GM18519 (cell line): ENCODE measurements around the gene NSD2.

Experiments
- ATAC-seq: cut with Tn5 transposase; IDR thresholded peaks from one replicate; pipeline ENCODE4 v1.9.1; 2021; ENCODE audit warnings: mild to moderate bottlenecking, moderate library complexity; ENCODE audit not compliant: unreplicated experiment, low FRiP score

Gene NSD2

DNA sequence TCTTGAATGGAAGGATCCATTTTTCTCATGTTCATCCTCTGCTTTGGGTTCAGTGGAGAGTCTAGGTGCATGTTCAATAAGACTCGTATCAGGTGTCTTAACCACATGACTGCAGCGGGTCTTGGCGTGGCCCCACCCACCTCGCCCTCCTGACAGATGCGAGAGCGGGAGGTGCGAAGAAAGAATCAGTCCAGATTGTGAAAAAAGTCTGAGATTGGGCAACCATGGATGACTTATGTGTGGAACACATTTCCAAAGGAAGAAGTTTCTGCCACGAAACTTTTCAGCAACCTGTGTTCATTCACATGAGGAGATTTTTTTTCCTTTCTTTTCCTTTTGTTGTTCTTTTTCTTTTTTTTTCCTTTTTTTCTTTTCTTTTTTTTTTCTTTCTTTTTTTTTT lies 66.8 kb downstream of the NSD2 start:
- no peak for ATAC-seq

- ATAC-seq: no peak
Measured at GRCh38 chr4:1939664-1940509, 68.7 kb downstream of the NSD2 start.

GRCh38 chr4:1940566-1940965 lies 69.4 kb downstream of the NSD2 start:
- no peak for ATAC-seq

- no peak for ATAC-seq
Measured at GRCh38 chr4:1943928-1944327, 72.7 kb downstream of the NSD2 start.

DNA sequence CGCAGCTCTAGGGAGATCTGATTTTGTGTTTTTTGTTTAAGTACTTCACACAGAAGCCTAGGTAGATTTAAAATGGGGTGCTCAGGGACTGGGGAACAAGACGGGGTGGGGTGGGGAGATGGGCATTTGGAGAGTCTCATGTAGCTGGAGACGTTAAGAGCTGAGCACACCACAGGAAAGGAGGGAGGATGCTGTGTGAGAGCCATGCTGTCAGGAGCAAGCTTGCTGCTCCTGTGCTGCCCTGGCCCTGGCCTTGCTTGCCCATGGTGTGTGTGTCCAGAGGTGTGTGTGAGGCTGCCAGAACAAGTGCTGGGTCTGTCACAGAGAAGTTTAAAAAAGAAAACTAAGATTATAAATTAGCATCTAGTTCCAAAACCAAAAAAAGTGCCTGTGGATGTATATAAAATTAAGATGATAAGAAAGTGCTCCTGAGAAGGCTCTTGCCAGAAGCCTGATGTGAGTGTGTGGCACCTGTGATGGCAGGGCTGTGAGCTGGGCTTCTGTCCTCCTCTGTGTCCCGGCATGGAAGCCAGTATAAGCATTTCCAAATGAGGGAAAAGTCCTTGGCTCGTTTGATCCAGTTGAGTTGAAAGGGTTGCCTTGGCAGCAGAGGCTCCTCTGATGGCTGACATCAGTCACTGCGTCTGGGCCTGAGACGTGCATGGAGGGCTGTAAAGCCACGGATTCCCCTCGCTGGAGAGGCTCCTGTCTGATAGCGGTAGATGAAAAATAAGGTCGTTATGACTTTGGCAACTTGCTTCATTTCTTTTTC lies 74.1 kb downstream of the NSD2 start:
- no peak for ATAC-seq

- ATAC-seq: no peak
Measured at GRCh38 chr4:1945912-1946311, 74.7 kb downstream of the NSD2 start.

- no peak for ATAC-seq
Measured at GRCh38 chr4:1948232-1948631, 77.0 kb downstream of the NSD2 start.

GRCh38 chr4:1948892-1949436 lies 77.8 kb downstream of the NSD2 start:
- ATAC-seq: no peak

DNA sequence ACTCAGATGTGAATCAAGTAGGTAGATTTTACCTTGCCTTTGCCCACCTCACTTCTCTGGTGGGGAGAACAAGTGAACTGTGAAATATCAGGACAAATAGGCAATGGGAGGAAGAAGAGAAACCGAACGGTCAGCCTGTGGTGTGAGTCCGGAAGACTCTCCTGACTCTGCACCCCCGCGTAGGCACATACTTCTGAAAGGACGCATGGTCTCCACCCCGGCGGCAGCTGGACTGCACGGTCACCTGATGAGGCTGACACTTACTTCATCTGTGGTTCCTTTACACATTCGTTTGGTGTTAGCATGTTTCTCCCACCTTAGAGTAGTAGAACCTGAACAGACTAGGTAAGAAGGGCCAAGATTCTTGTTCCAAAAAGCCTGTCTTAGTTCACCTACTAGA lies 79.2 kb downstream of the NSD2 start:
- ATAC-seq: no peak

DNA sequence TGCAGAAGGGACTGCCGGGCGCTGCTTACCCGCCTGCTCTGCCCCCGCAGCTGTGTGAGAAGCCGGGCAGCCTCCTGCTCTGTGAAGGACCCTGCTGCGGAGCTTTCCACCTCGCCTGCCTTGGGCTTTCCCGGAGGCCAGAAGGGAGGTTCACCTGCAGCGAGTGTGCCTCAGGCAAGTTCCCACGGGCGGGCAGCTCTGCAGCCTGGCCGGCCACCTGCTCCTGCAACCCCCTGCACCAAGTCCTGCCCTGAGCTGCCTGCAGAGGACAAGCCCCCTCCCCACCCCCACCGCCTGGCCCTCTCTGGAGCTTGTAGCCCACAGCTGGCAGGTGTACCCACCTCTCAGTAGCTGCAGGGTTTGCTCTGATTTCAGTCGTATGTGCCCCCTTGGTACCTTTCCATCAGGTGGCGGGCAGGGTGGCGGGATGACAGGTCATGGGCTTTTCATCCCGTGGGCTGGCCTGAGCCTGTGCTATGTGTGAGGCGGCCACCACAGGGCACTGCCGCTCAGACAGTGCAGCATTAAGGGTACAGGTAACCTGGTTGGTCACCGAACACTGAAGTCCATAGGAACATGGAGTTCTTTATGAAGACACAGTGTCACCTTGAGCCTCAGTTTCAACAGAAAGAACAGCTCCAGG lies 81.0 kb downstream of the NSD2 start:
- ATAC-seq: no peak

- ATAC-seq: no peak
Measured at GRCh38 chr4:1952719-1953118, 81.5 kb downstream of the NSD2 start.

DNA sequence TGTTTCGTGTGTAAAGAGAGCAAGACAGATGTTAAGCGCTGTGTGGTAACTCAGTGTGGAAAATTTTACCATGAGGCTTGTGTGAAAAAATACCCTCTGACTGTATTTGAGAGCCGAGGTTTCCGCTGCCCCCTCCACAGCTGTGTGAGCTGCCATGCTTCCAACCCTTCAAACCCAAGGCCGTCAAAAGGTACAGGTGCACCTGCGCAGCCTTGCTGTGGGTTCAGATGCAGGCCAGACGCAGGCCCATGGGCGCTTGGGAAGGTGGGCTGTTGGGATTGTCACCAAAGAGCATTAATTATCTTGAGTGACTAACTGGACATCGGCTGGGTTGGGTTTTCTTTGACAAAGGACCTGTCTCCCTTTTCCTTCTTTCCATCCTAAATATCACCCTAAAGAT lies 82.1 kb downstream of the NSD2 start:
- no peak for ATAC-seq

GRCh38 chr4:1956631-1957030 lies 85.4 kb downstream of the NSD2 start:
- ATAC-seq: no peak

- ATAC-seq: no peak
Measured at GRCh38 chr4:1958276-1959103, 87.3 kb downstream of the NSD2 start.

DNA sequence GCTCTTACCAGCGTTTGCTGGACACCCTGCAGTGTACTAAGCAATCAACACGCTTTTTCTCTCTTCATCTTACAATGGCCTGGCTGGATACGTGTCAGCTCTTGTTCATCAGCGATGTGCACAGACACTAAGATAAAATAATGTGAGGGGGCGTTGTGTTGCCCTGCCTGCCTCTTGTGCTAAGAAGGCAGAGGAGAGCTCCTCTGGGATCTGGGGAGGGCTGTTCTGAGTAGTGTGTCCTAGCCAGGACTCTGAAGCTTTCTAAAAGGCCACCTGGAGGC lies 87.9 kb downstream of the NSD2 start:
- no peak for ATAC-seq

GRCh38 chr4:1960170-1960825 lies 89.1 kb downstream of the NSD2 start:
- ATAC-seq: no peak

GRCh38 chr4:1961038-1961437 lies 89.8 kb downstream of the NSD2 start:
- no peak for ATAC-seq

GRCh38 chr4:1961563-1961962 lies 90.4 kb downstream of the NSD2 start:
- no peak for ATAC-seq

GRCh38 chr4:1962980-1963379 lies 91.8 kb downstream of the NSD2 start:
- ATAC-seq: no peak

- ATAC-seq: no peak
Measured at GRCh38 chr4:1964443-1964842, 93.2 kb downstream of the NSD2 start.
